MM.1S (cell line): ENCODE measurements around the gene WDR37.

Source experiments
- DNase-seq: peaks from one replicate; pipeline ENCODE4 v3.0.0-alpha.2; 2015
- H2AFZ ChIP-seq: fragments of 300-600 bp; sonication (generic); 2 replicates; pipeline ENCODE4 v1.6.0; 2016; ENCODE audit warnings: antibody characterized with exemption, low read length
- H3F3A ChIP-seq: fragments of 300-600 bp; sonication (generic); 2 replicates; pipeline ENCODE4 v1.6.1; 2016; ENCODE audit warnings: mild to moderate bottlenecking, antibody characterized with exemption, low read length, moderate library complexity, mixed read lengths; ENCODE audit not compliant: insufficient read depth
- H3K27ac ChIP-seq: fragments of 300-600 bp; sonication (generic); 2 replicates; pipeline ENCODE4 v1.5.1; 2016; ENCODE audit warnings: mild to moderate bottlenecking, low read length
- H3K27me3 ChIP-seq: fragments of 300-600 bp; sonication (generic); replicated peaks from 2 replicates; pipeline ENCODE4 v1.6.0; 2016; ENCODE audit warnings: low read length; ENCODE audit not compliant: insufficient read depth
- H3K36me3 ChIP-seq: fragments of 300-600 bp; sonication (generic); replicated peaks from 2 replicates; pipeline ENCODE4 v1.6.1; 2016; ENCODE audit warnings: mild to moderate bottlenecking, low read length, mixed read lengths; ENCODE audit not compliant: insufficient read depth
- H3K4me1 ChIP-seq: fragments of 300-600 bp; sonication (generic); 2 replicates; pipeline ENCODE4 v1.6.1; 2016; ENCODE audit warnings: low read length, mixed read lengths
- H3K4me2 ChIP-seq: fragments of 300-600 bp; sonication (generic); 2 replicates; pipeline ENCODE4 v1.6.0; 2016; ENCODE audit warnings: low read depth, low read length
- H3K4me3 ChIP-seq: fragments of 300-600 bp; sonication (generic); 2 replicates; pipeline ENCODE4 v1.5.1; 2016; ENCODE audit warnings: low read length, mixed read lengths
- H3K79me2 ChIP-seq: fragments of 300-600 bp; sonication (generic); 2 replicates; pipeline ENCODE4 v1.6.1; 2016; ENCODE audit warnings: mixed run types, low read length, mixed read lengths
- H3K9ac ChIP-seq: fragments of 300-600 bp; sonication (generic); 2 replicates; pipeline ENCODE4 v1.6.1; 2016; ENCODE audit warnings: low read length, mixed read lengths
- H3K9me2 ChIP-seq: fragments of 300-600 bp; sonication (generic); replicated peaks from 2 replicates; pipeline ENCODE4 v1.6.1; 2016; ENCODE audit warnings: mild to moderate bottlenecking, low read length, mixed read lengths; ENCODE audit not compliant: insufficient read depth
- H3K9me3 ChIP-seq: fragments of 300-600 bp; sonication (generic); replicated peaks from 2 replicates; pipeline ENCODE4 v1.6.1; 2016; ENCODE audit warnings: mild to moderate bottlenecking, low read length, mixed read lengths; ENCODE audit not compliant: insufficient read depth
- H4K20me1 ChIP-seq: fragments of 300-600 bp; sonication (generic); 2 replicates; pipeline ENCODE4 v1.6.1; 2016; ENCODE audit warnings: mild to moderate bottlenecking, low read length, moderate library complexity, mixed read lengths; ENCODE audit not compliant: insufficient read depth
- CTCF ChIP-seq: fragments of 300-600 bp; sonication (generic); IDR thresholded peaks from 2 replicates; pipeline ENCODE4 v1.5.1; 2016; ENCODE audit warnings: antibody characterized with exemption, low read length, mixed read lengths
- EZH2 ChIP-seq: fragments of 300-600 bp; sonication (generic); optimal IDR thresholded peaks from 2 replicates; pipeline ENCODE3; 2017; ENCODE audit warnings: low read depth, mild to moderate bottlenecking, antibody characterized with exemption, low read length, mixed read lengths
- EZH2phosphoT487 ChIP-seq: fragments of 300-600 bp; sonication (generic); IDR thresholded peaks from 2 replicates; pipeline ENCODE4 v1.6.1; 2018; ENCODE audit warnings: antibody characterized with exemption, low read length

Gene WDR37

DNA sequence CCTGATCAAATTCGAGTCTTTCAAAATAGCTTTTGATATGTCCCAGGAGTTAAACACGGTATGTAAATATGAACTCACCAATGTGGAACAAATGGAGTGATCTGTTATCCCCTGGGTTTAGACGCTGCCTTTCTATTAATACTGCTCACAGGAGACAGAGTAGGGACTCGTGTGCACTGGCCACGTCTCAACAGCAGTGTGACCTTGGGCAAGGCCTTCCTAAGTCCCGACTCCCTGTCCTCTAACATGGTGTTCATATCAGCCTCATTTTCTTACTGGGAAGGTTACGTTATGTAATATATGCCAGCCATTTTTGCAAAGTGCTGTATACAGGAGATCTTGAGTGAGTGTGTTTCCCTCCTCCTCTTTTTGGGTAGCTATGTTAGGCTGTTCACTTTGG is 1.8 kb downstream of the WDR37 start:
- no peak for TF ChIP-seq CTCF
- no peak for TF ChIP-seq EZH2
- no peak for TF ChIP-seq EZH2phosphoT487
- H3K27ac ChIP-seq: no peak overlapping the region
- no peak for DNase-seq
- H2AFZ ChIP-seq: no peak overlapping the region
- peaks cover 96% of the 10 kb centered on the region for H3K79me2 ChIP-seq
- no peaks in the 10 kb centered on the region for H3K9me2 ChIP-seq
- H3K9ac ChIP-seq: no peak overlapping the region
- peaks cover 23% of the 10 kb centered on the region for H3K4me1 ChIP-seq
- H4K20me1 ChIP-seq: no peaks in the 10 kb centered on the region
- H3K9me3 ChIP-seq: no peaks in the 10 kb centered on the region
- H3K4me2 ChIP-seq: peak overlapping the region; percentile 73; the same call in 1 of the 2 replicates
- H3K36me3 ChIP-seq: no peaks in the 10 kb centered on the region
- H3F3A ChIP-seq: no peaks in the 10 kb centered on the region
- H3K4me3 ChIP-seq: no peak overlapping the region
- no peaks in the 10 kb centered on the region for H3K27me3 ChIP-seq

GRCh38 chr10:1059902-1060301 is 3.7 kb downstream of the WDR37 start:
- Histone ChIP-seq H2AFZ (no peak overlapping the region), H3K27me3 (no peaks in the 10 kb centered on the region), H3K9ac (no peak overlapping the region), H3K4me2 (no peak overlapping the region), H3K36me3 (no peaks in the 10 kb centered on the region), H3K4me3 (no peak overlapping the region), H3K79me2 (peaks cover 78% of the 10 kb centered on the region), H4K20me1 (no peaks in the 10 kb centered on the region), H3K9me2 (no peaks in the 10 kb centered on the region), H3F3A (no peaks in the 10 kb centered on the region), H3K27ac (no peak overlapping the region), H3K4me1 (peaks cover 18% of the 10 kb centered on the region), H3K9me3 (no peaks in the 10 kb centered on the region)
- no peak for TF ChIP-seq CTCF
- TF ChIP-seq EZH2phosphoT487: no peak
- no peak for DNase-seq

DNA sequence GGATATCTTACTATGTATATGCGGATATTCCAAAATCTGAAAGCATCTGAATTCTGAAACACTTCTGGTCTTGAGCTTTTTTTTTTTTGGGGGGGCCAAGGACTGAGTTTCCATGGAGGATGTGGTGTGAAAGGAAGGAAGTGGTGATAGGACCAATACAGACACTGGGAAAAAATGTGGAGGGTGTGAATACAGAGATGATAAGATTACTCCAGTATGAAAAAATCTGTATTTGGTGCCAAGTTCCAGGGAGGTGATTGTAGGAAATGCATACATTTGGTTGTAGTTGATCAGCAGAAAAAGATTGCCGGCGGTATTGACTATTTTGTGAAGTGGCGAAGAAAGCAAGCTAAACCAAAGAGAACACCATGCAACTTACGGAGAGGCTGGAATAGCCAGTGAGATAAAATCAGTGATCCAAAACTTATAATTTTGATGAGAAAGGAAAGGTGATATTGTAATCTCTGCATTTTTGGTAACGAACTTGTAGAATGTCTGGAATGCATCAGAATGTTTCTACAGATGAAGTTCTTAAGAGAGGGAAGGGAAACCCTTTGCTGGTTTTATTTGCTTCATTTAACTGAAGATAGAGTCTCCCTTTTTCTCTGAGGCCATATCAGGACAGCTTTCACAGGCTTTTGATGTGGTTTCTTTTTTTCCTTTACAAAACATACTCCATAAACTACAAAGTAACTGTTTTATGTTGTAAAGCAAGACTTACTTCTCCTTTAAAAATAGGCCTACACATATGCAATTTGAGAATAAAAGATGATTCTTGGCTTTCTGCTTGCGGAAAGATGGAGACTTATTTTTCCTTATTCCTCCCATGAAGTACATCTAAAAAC is 6.0 kb downstream of the WDR37 start:
- peaks cover 59% of the 10 kb centered on the region for H3K79me2 ChIP-seq
- H3K9me2 ChIP-seq: no peaks in the 10 kb centered on the region
- no peak overlapping the region for H3K9ac ChIP-seq
- no peaks in the 10 kb centered on the region for H3K36me3 ChIP-seq
- H3K27ac ChIP-seq: no peak overlapping the region
- H3F3A ChIP-seq: no peaks in the 10 kb centered on the region
- H4K20me1 ChIP-seq: no peaks in the 10 kb centered on the region
- no peak overlapping the region for H3K4me2 ChIP-seq
- H2AFZ ChIP-seq: no peak overlapping the region
- no peaks in the 10 kb centered on the region for H3K27me3 ChIP-seq
- TF ChIP-seq EZH2phosphoT487 (no peak), EZH2 (no peak), CTCF (no peak)
- DNase-seq: no peak
- H3K4me1 ChIP-seq: peaks cover 14% of the 10 kb centered on the region
- no peak overlapping the region for H3K4me3 ChIP-seq
- H3K9me3 ChIP-seq: no peaks in the 10 kb centered on the region
